OCI-LY1 (cell line): ENCODE data around the gene ARHGAP33.

Source experiments
- H2AFZ ChIP-seq: fragments of 200-600 bp; sonication (generic), shearing (Covaris generic); 2 replicates; pipeline ENCODE4 v1.6.0; 2014; ENCODE audit warnings: antibody characterized with exemption, mild to moderate bottlenecking, low read length
- H3F3A ChIP-seq: fragments of 200-600 bp; sonication (generic), shearing (Covaris generic); 2 replicates; pipeline ENCODE4 v1.6.0; 2014; ENCODE audit warnings: mild to moderate bottlenecking, antibody characterized with exemption, low read length, moderate library complexity; ENCODE audit not compliant: insufficient read depth
- H3K27ac ChIP-seq: fragments of 200-600 bp; sonication (generic); 2 replicates; pipeline ENCODE4 v1.5.1; 2014; ENCODE audit warnings: low read length, mixed run types, mild to moderate bottlenecking, low read depth; ENCODE audit not compliant: poor library complexity, severe bottlenecking
- H3K27me3 ChIP-seq: fragments of 200-600 bp; sonication (generic); 2 replicates; pipeline ENCODE4 v1.6.0; 2014; ENCODE audit warnings: antibody characterized with exemption, mild to moderate bottlenecking, low read length, moderate library complexity; ENCODE audit not compliant: insufficient read depth
- H3K36me3 ChIP-seq: fragments of 200-600 bp; sonication (generic); 2 replicates; pipeline ENCODE4 v1.6.1; 2014; ENCODE audit warnings: mild to moderate bottlenecking, antibody characterized with exemption, low read length, moderate library complexity, mixed read lengths; ENCODE audit not compliant: insufficient read depth
- H3K4me1 ChIP-seq: fragments of 200-600 bp; sonication (generic); 2 replicates; pipeline ENCODE4 v1.5.1; 2014; ENCODE audit warnings: mild to moderate bottlenecking, low read length, moderate library complexity; ENCODE audit not compliant: insufficient read depth, severe bottlenecking
- H3K4me2 ChIP-seq: fragments of 200-600 bp; sonication (generic), shearing (Covaris generic); 2 replicates; pipeline ENCODE4 v1.6.1; 2014; ENCODE audit warnings: low read length
- H3K4me3 ChIP-seq: fragments of 200-600 bp; sonication (generic); 2 replicates; pipeline ENCODE4 v1.5.1; 2014; ENCODE audit warnings: low read length, low read depth, mild to moderate bottlenecking, mixed read lengths; ENCODE audit not compliant: poor library complexity, severe bottlenecking
- H3K79me2 ChIP-seq: fragments of 200-600 bp; shearing (Covaris generic); 2 replicates; pipeline ENCODE4 v1.6.1; 2016; ENCODE audit warnings: mixed run types, low read length, mixed read lengths; ENCODE audit not compliant: insufficient read depth
- H3K9ac ChIP-seq: fragments of 200-600 bp; sonication (generic), shearing (Covaris generic); 2 replicates; pipeline ENCODE4 v1.6.1; 2014; ENCODE audit warnings: mild to moderate bottlenecking, low read length, mixed read lengths
- H3K9me2 ChIP-seq: fragments of 200-600 bp; sonication (generic), shearing (Covaris generic); 2 replicates; pipeline ENCODE4 v1.6.1; 2014; ENCODE audit warnings: low read depth, mild to moderate bottlenecking, low read length, mixed read lengths
- H3K9me3 ChIP-seq: fragments of 200-600 bp; shearing (Covaris generic); 2 replicates; pipeline ENCODE4 v1.6.1; 2014; ENCODE audit warnings: low read length, mixed read lengths
- H4K20me1 ChIP-seq: fragments of 200-600 bp; sonication (generic), shearing (Covaris generic); 2 replicates; pipeline ENCODE4 v1.6.0; 2016; ENCODE audit warnings: mild to moderate bottlenecking, low read length; ENCODE audit not compliant: insufficient read depth
- EZH2 ChIP-seq: fragments of 200-600 bp; sonication (generic), shearing (Covaris generic); IDR thresholded peaks from 2 replicates; pipeline ENCODE4 v1.8.0; 2017; ENCODE audit warnings: borderline replicate concordance, mixed run types, mild to moderate bottlenecking, antibody characterized with exemption, low read length, moderate library complexity, mixed read lengths
- TF ChIP-seq, protein P1 (sequence below): fragments of 200-600 bp; sonication (generic), shearing (Covaris generic); IDR thresholded peaks from 2 replicates; pipeline ENCODE4 v1.5.1; 2017; ENCODE audit warnings: mild to moderate bottlenecking, antibody characterized with exemption, low read length, moderate library complexity, mixed read lengths

ARHGAP33 gene

GRCh38 chr19:35816262-35816661 is 40.9 kb downstream of the ARHGAP33 start:
- no peaks in the 10 kb centered on the region for H3K9me2 ChIP-seq
- H4K20me1 ChIP-seq: no peaks in the 10 kb centered on the region
- no peak overlapping the region for H3K4me3 ChIP-seq
- H3K36me3 ChIP-seq: no peaks in the 10 kb centered on the region
- no peaks in the 10 kb centered on the region; the same call in 1 of the 2 replicates for H3K27me3 ChIP-seq
- H3K9ac ChIP-seq: no peak overlapping the region
- no peaks in the 10 kb centered on the region for H3F3A ChIP-seq
- no peaks in the 10 kb centered on the region for H3K9me3 ChIP-seq
- no peak overlapping the region for H2AFZ ChIP-seq
- no peaks in the 10 kb centered on the region for H3K4me1 ChIP-seq
- no peak overlapping the region for H3K4me2 ChIP-seq
- no peak overlapping the region for H3K27ac ChIP-seq
- H3K79me2 ChIP-seq: no peaks in the 10 kb centered on the region
- TF ChIP-seq, protein P1, sequence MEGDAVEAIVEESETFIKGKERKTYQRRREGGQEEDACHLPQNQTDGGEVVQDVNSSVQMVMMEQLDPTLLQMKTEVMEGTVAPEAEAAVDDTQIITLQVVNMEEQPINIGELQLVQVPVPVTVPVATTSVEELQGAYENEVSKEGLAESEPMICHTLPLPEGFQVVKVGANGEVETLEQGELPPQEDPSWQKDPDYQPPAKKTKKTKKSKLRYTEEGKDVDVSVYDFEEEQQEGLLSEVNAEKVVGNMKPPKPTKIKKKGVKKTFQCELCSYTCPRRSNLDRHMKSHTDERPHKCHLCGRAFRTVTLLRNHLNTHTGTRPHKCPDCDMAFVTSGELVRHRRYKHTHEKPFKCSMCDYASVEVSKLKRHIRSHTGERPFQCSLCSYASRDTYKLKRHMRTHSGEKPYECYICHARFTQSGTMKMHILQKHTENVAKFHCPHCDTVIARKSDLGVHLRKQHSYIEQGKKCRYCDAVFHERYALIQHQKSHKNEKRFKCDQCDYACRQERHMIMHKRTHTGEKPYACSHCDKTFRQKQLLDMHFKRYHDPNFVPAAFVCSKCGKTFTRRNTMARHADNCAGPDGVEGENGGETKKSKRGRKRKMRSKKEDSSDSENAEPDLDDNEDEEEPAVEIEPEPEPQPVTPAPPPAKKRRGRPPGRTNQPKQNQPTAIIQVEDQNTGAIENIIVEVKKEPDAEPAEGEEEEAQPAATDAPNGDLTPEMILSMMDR: no peak

DNA sequence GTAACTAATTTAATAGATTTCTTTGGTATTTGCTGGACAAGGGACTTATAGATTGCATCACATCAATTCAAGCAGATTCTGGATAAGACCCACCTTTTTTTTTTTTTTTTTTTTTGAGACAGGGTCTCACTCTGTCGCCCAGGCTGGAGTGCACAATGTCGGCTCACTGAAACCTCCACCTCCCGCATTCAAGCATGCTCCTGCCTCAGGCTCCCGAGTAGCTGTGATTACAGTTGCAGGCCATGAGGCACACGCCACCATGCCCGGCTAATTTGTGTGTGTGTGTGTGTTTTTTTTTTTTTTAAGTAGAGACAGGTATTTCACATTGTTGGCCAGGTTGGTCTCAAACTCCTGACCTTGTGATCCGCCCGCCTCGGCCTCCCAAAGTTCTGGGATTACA is 41.5 kb downstream of the ARHGAP33 start:
- no peaks in the 10 kb centered on the region for H3K36me3 ChIP-seq
- H3K4me1 ChIP-seq: no peaks in the 10 kb centered on the region
- H3K9me3 ChIP-seq: no peaks in the 10 kb centered on the region
- H3K9me2 ChIP-seq: no peaks in the 10 kb centered on the region
- no peak overlapping the region for H3K9ac ChIP-seq
- H4K20me1 ChIP-seq: no peaks in the 10 kb centered on the region
- no peak overlapping the region for H3K27ac ChIP-seq
- H3K4me2 ChIP-seq: no peak overlapping the region
- H3K79me2 ChIP-seq: no peaks in the 10 kb centered on the region
- H3K27me3 ChIP-seq: no peaks in the 10 kb centered on the region; the same call in 1 of the 2 replicates
- H3K4me3 ChIP-seq: no peak overlapping the region
- H3F3A ChIP-seq: no peaks in the 10 kb centered on the region
- TF ChIP-seq, protein P1: no peak
- no peak for TF ChIP-seq EZH2
- H2AFZ ChIP-seq: no peak overlapping the region

- Histone ChIP-seq H3K9me3 (no peaks in the 10 kb centered on the region), H3F3A (no peaks in the 10 kb centered on the region), H3K27me3 (no peaks in the 10 kb centered on the region; the same call in 1 of the 2 replicates), H3K27ac (no peak overlapping the region), H3K9me2 (no peaks in the 10 kb centered on the region), H3K4me1 (no peaks in the 10 kb centered on the region), H2AFZ (no peak overlapping the region), H3K4me2 (no peak overlapping the region), H3K4me3 (no peak overlapping the region), H3K36me3 (no peaks in the 10 kb centered on the region), H4K20me1 (no peaks in the 10 kb centered on the region), H3K9ac (no peak overlapping the region), H3K79me2 (no peaks in the 10 kb centered on the region)
- no peak for TF ChIP-seq EZH2
- TF ChIP-seq, protein P1: no peak
These were observed 43.1 kb downstream of the ARHGAP33 start for GRCh38 chr19:35818445-35818844.
